ENCODE data around the gene AIF1L. TPM values are rescaled to one million over a fixed set of nuclear protein-coding genes. Genes with fewer than 3 reads are reported as not detected.

Gene AIF1L
- total RNA-seq, 2 experiments from 2014 or later: not detected

GRCh38 chr9:131126059-131126426 is 29.7 kb downstream of the AIF1L start:
- peak overlapping the region; percentile 78 to 87 for H3K27ac ChIP-seq (ENCODE audit: low read depth in 1 of 2, low read length in 2 of 2)
- no peaks in the 10 kb centered on the region for H3K27me3 Mint-ChIP-seq
- no peak for TF ChIP-seq CTCF (IDR thresholded peaks at IDR 0.05)
- H3K27ac Mint-ChIP-seq: peak overlapping the region; percentile 92
- peak overlapping the region; percentile 76 for H3K4me3 ChIP-seq (ENCODE audit: low read length)
- ATAC-seq (ENCODE audit: poor library complexity) (no peak), DNase-seq (no peak)
- CTCF ChIA-PET: no interaction called here
- H3K27me3 ChIP-seq (ENCODE audit: control insufficient read depth in 1 of 2, insufficient read depth in 2 of 2, low read length in 2 of 2): no peaks in the 10 kb centered on the region
- H3K9me3 ChIP-seq (ENCODE audit: control insufficient read depth in 1 of 2, insufficient read depth in 1 of 2, low read length in 2 of 2): no peaks in the 10 kb centered on the region
- H3K36me3 Mint-ChIP-seq (ENCODE audit: low read depth): peaks cover 55% of the 10 kb centered on the region
- H3K4me1 ChIP-seq (ENCODE audit: insufficient read depth, low read length): peaks cover 24% of the 10 kb centered on the region
- no peaks in the 10 kb centered on the region for H3K9me3 Mint-ChIP-seq
- H3K4me1 Mint-ChIP-seq (ENCODE audit: low read depth): peaks cover 37% of the 10 kb centered on the region
- intact Hi-C loops (cut with DNase I, micrococcal nuclease): loop anchor here in 1 of 2 experiments (5.0 to 10.0 kb wide), 6 partner anchors 151 to 1549 kb away; partner anchors contain the start of genes EXOSC2, FAM78A, GTF3C4 and TTF1
- POLR2A ChIA-PET: interaction anchor here (1.2 to 1.7 kb wide), 8 partner anchors 130 to 1819 kb away, joined by 3 to 9 read pairs (median 5); partner anchors contain the start of genes EXOSC2 and FAM78A
- peak overlapping the region; percentile 96 for H3K4me3 Mint-ChIP-seq
- H3K36me3 ChIP-seq (ENCODE audit: insufficient read depth, low read length): peaks cover 39% of the 10 kb centered on the region

GRCh38 chr9:131129183-131129582 is 32.9 kb downstream of the AIF1L start:
- H3K36me3 Mint-ChIP-seq (ENCODE audit: low read depth): peaks cover 85% of the 10 kb centered on the region
- no peaks in the 10 kb centered on the region for H3K9me3 ChIP-seq (ENCODE audit: control insufficient read depth in 1 of 2, insufficient read depth in 1 of 2, low read length in 2 of 2)
- no peaks in the 10 kb centered on the region for H3K27me3 ChIP-seq (ENCODE audit: control insufficient read depth in 1 of 2, insufficient read depth in 2 of 2, low read length in 2 of 2)
- intact Hi-C loops (cut with DNase I, micrococcal nuclease): loop anchor here in 1 of 2 experiments (5.0 to 10.0 kb wide), 6 partner anchors 148 to 1546 kb away; partner anchors contain the start of genes EXOSC2, FAM78A, GTF3C4 and TTF1
- H3K9me3 Mint-ChIP-seq: no peaks in the 10 kb centered on the region
- no peak overlapping the region for H3K27ac Mint-ChIP-seq
- peaks cover 24% of the 10 kb centered on the region for H3K4me1 ChIP-seq (ENCODE audit: insufficient read depth, low read length)
- no peak overlapping the region for H3K27ac ChIP-seq (ENCODE audit: low read depth in 1 of 2, low read length in 2 of 2)
- H3K27me3 Mint-ChIP-seq: no peaks in the 10 kb centered on the region
- no peak for TF ChIP-seq CTCF (IDR thresholded peaks at IDR 0.05)
- DNase-seq (no peak), ATAC-seq (ENCODE audit: poor library complexity) (no peak)
- H3K4me3 ChIP-seq (ENCODE audit: low read length): no peak overlapping the region
- peaks cover 71% of the 10 kb centered on the region for H3K36me3 ChIP-seq (ENCODE audit: insufficient read depth, low read length)
- ChIA-PET CTCF (no interaction called here), POLR2A (no interaction called here)
- H3K4me1 Mint-ChIP-seq (ENCODE audit: low read depth): peaks cover 37% of the 10 kb centered on the region
- H3K4me3 Mint-ChIP-seq: peak overlapping the region; percentile 13

DNA sequence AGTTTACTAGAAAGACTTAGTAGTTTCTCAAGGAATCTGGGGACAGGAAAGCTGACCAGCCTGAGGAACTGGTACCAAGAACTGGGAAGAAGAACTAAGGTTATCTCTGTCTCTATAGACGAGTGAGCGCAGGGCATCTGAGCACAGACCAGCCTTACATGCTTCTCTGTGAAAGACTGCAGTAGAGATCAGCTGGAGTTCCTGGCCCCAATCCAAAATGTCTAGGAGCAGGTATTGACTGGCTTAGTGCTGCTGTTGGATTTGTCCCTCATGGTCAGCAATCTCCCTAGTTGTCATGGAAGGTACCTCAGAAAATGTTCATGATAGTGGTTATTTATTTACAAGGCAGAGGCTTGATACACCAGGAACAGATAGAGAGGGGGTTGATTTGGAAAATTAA is 42.3 kb downstream of the AIF1L start:
- Mint-ChIP-seq H3K27ac (no peak overlapping the region), H3K27me3 (no peaks in the 10 kb centered on the region), H3K4me3 (no peak overlapping the region), H3K4me1 (ENCODE audit: low read depth) (no peaks in the 10 kb centered on the region), H3K9me3 (no peaks in the 10 kb centered on the region), H3K36me3 (ENCODE audit: low read depth) (peaks cover 97% of the 10 kb centered on the region)
- H3K27me3 ChIP-seq (ENCODE audit: control insufficient read depth in 1 of 2, insufficient read depth in 2 of 2, low read length in 2 of 2): no peaks in the 10 kb centered on the region
- no peaks in the 10 kb centered on the region for H3K4me1 ChIP-seq (ENCODE audit: insufficient read depth, low read length)
- no peak for DNase-seq
- no peaks in the 10 kb centered on the region for H3K9me3 ChIP-seq (ENCODE audit: control insufficient read depth in 1 of 2, insufficient read depth in 1 of 2, low read length in 2 of 2)
- ATAC-seq (ENCODE audit: poor library complexity): no peak
- no peak for TF ChIP-seq CTCF (IDR thresholded peaks at IDR 0.05)
- CTCF ChIA-PET: no interaction called here
- intact Hi-C loops (cut with DNase I, micrococcal nuclease): no loop called here
- no peak overlapping the region for H3K27ac ChIP-seq (ENCODE audit: low read depth in 1 of 2, low read length in 2 of 2)
- POLR2A ChIA-PET: no interaction called here
- H3K4me3 ChIP-seq (ENCODE audit: low read length): no peak overlapping the region
- H3K36me3 ChIP-seq (ENCODE audit: insufficient read depth, low read length): peaks cover 93% of the 10 kb centered on the region

All from CD4-positive, alpha-beta T cell (primary cell).